HT-29 (cell line): ENCODE measurements around the gene CD109. TPM values are rescaled to one million over a fixed set of nuclear protein-coding genes. Genes with fewer than 3 reads are reported as not detected.
"Not testable (repeated sequence)": the region's sequence is repeated elsewhere in the genome, so short reads cannot be mapped to it uniquely, and the experiment has no call there.

ENCODE experiments used
- DNase-seq: peaks from one replicate; pipeline ENCODE4 v3.0.0-alpha.2; 2015; ENCODE audit warnings: low spot score
- total RNA-seq: library from RNA; depleted of rRNA; stranded (reverse); fragments of >200 nt; shearing (Covaris generic); gene quantifications from 2 replicates; pipeline ENCODE4 v1.2.3, GENCODE V29; 2014

Gene CD109
- total RNA-seq, 1 experiment from 2014 or later: not detected

- no peak for DNase-seq
Observed at GRCh38 chr6:73784726-73785505, 88.9 kb downstream of the CD109 start.

GRCh38 chr6:73790574-73790973 lies 94.6 kb downstream of the CD109 start:
- DNase-seq: no peak

- DNase-seq: no peak
Observed at GRCh38 chr6:73791336-73791735, 95.3 kb downstream of the CD109 start.

- DNase-seq: no peak
Observed at GRCh38 chr6:73792738-73793137, 96.7 kb downstream of the CD109 start.

GRCh38 chr6:73796881-73797280 lies 100.9 kb downstream of the CD109 start:
- DNase-seq: no peak

GRCh38 chr6:73797861-73798260 lies 101.9 kb downstream of the CD109 start:
- DNase-seq: no peak

GRCh38 chr6:73798592-73798991 lies 102.6 kb downstream of the CD109 start:
- peak; percentile 22 for DNase-seq

GRCh38 chr6:73800997-73801396 lies 105.0 kb downstream of the CD109 start:
- DNase-seq: no peak

- DNase-seq: no peak
Observed at GRCh38 chr6:73801652-73802268, 105.8 kb downstream of the CD109 start.

- no peak for DNase-seq
Observed at GRCh38 chr6:73802366-73802765, 106.4 kb downstream of the CD109 start.

- DNase-seq: peak; percentile 42
Observed at GRCh38 chr6:73803562-73804241, 107.7 kb downstream of the CD109 start.

- DNase-seq: not testable (repeated sequence)
Observed at GRCh38 chr6:73805221-73805620, 109.2 kb downstream of the CD109 start.

- not testable (repeated sequence) for DNase-seq
Observed at GRCh38 chr6:73805982-73806381, 110.0 kb downstream of the CD109 start.

- no peak for DNase-seq
Observed at GRCh38 chr6:73811706-73812105, 115.7 kb downstream of the CD109 start.

GRCh38 chr6:73817253-73817652 lies 121.2 kb downstream of the CD109 start:
- DNase-seq: no peak

- DNase-seq: no peak
Observed at GRCh38 chr6:73823046-73823735, 127.2 kb downstream of the CD109 start.

- DNase-seq: no peak
Observed at GRCh38 chr6:73823832-73824231, 127.8 kb downstream of the CD109 start.

GRCh38 chr6:73826571-73826970 lies 130.6 kb downstream of the CD109 start:
- no peak for DNase-seq

- no peak for DNase-seq
Observed at GRCh38 chr6:73830119-73830518, 134.1 kb downstream of the CD109 start.

- no peak for DNase-seq
Observed at GRCh38 chr6:73832313-73832712, 136.3 kb downstream of the CD109 start.

- DNase-seq: not testable (repeated sequence)
Observed at GRCh38 chr6:73844696-73845095, 148.7 kb downstream of the CD109 start.

- DNase-seq: not testable (repeated sequence)
Observed at GRCh38 chr6:73851048-73851447, 155.0 kb downstream of the CD109 start.
